GM12801 (cell line): ENCODE data around the gene ANO4.

ENCODE experiments used
- CTCF ChIP-seq: IDR thresholded peaks from one replicate; pipeline ENCODE4 v1.5.1; 2011; ENCODE audit warnings: control low read depth; ENCODE audit not compliant: insufficient read length; ENCODE audit errors: extremely low read depth

ANO4 gene

GRCh38 chr12:100940503-100940902 lies 145.9 kb downstream of the ANO4 start:
- no peak for TF ChIP-seq CTCF

- no peak for TF ChIP-seq CTCF
These were observed 148.6 kb downstream of the ANO4 start for GRCh38 chr12:100942984-100943749.

GRCh38 chr12:100951756-100952155 lies 157.2 kb downstream of the ANO4 start:
- no peak for TF ChIP-seq CTCF

GRCh38 chr12:100953217-100953616 lies 158.6 kb downstream of the ANO4 start:
- TF ChIP-seq CTCF, result no peak

- TF ChIP-seq CTCF, result no peak
These were observed 159.1 kb downstream of the ANO4 start for GRCh38 chr12:100953677-100954076.

GRCh38 chr12:100954118-100954517 lies 159.5 kb downstream of the ANO4 start:
- TF ChIP-seq CTCF, result no peak

- TF ChIP-seq CTCF, result no peak
These were observed 160.6 kb downstream of the ANO4 start for GRCh38 chr12:100955139-100955538.
